Heart right ventricle (tissue), 16 donors: Measurements from ENCODE around the gene ZNF106. TPM values are rescaled to one million over a fixed set of nuclear protein-coding genes. Genes with fewer than 3 reads are reported as not detected.

Source experiments
- ATAC-seq, 8 donors: fragments of 200-7000 bp; cut with Tn5 transposase; one replicate each; pipeline ENCODE4 v1.9.1; 2020; ENCODE audit warnings: mild to moderate bottlenecking in 8 of 8, moderate library complexity in 8 of 8, moderate number of reproducible peaks in 1 of 8
- DNase-seq, 2 donors: peaks; one replicate each; pipeline ENCODE4 v3.0.0-alpha.2; 2020
- H3K27ac ChIP-seq, 10 donors: fragments of 200-600 bp; sonication (generic) in 2 of 10; one replicate each; pipeline versions ENCODE4 v1.5.0 to v1.8.0; 2020 to 2022; ENCODE audit warnings: mild to moderate bottlenecking in 3 of 10
- H3K27me3 ChIP-seq, 7 donors: fragments of 200-600 bp; one replicate each; pipeline ENCODE4 v1.8.0; 2021 to 2022; ENCODE audit warnings: mild to moderate bottlenecking in 2 of 7
- H3K36me3 ChIP-seq, 9 donors: fragments of 200-600 bp; sonication (generic) in 1 of 9; one replicate each; pipeline versions ENCODE4 v1.5.0 to v1.8.0; 2020 to 2022; ENCODE audit warnings: mild to moderate bottlenecking in 2 of 9
- H3K4me1 ChIP-seq, 9 donors: fragments of 200-600 bp; sonication (generic) in 1 of 9; one replicate each; pipeline versions ENCODE4 v1.5.0 to v1.8.0; 2020 to 2022; ENCODE audit warnings: mild to moderate bottlenecking in 4 of 9
- H3K4me3 ChIP-seq, 10 donors: fragments of 200-600 bp; sonication (generic) in 2 of 10; one replicate each; pipeline versions ENCODE4 v1.5.0 to v1.8.0; 2020 to 2022; ENCODE audit warnings: mild to moderate bottlenecking in 7 of 10, moderate library complexity in 2 of 10
- H3K9me3 ChIP-seq, 11 donors: fragments of 200-600 bp in 10 of 11; sonication (generic) in 2 of 11; one replicate each; pipeline versions ENCODE4 v1.5.0 to v1.8.0; 2013 to 2022; ENCODE audit warnings: mild to moderate bottlenecking in 2 of 11, control low read depth in 1 of 11, moderate library complexity in 1 of 11
- WGBS, 2 donors: extraction: QIAGEN DNeasy Blood & Tissue Kit; methylation state at CpG; one replicate each; pipeline ENCODE4 v1.1.7; 2013; ENCODE audit warnings: inconsistent platforms in 1 of 2; 5-methylcytosine and 5-hydroxymethylcytosine counted together
- intact Hi-C, 10 donors: fragments of 100-400 bp; cut with DNase I; formaldehyde crosslinking; loops; one replicate each; pipeline versions ENCODE4 v1.11.1 to v1.14.2; 2022
- polyA plus RNA-seq, 2 donors: library from polyadenylated mRNA; stranded (reverse); fragments of 200-250 nt; gene quantifications; one replicate each; pipeline ENCODE4 v1.2.3, GENCODE V29; 2013
- total RNA-seq, 10 donors: library from RNA; stranded (reverse); fragmentation: NEBNext Ultra II Directional in 3 of 10; extraction: Animal tissue kit (Norgen Biotek cat#: 25700) in 3 of 10; gene quantifications; one replicate each; pipeline versions ENCODE4 v1.2.1 to v1.2.4, GENCODE V29; 2021 to 2023
- TF ChIP-seq, protein P1 (sequence below), 9 donors: fragments of 200-600 bp; sonication (generic) in 2 of 9; IDR thresholded peaks; one replicate each; pipeline versions ENCODE4 v1.5.0 to v1.8.0; 2021 to 2022; ENCODE audit warnings: antibody characterized with exemption in 9 of 9, mild to moderate bottlenecking in 5 of 9, moderate library complexity in 1 of 9
- donor health status: Arrhythmogenic right ventricular cardiomyopathy.
- donor health status: ischemic (EF 13 %, LVEDD 7.1; RV severe dilation, severe dysfunction).
- donor health status: healthy with polysubstance abuse.
- donor health status: DM: no; HTN: yes; CAD: no.
- donor health status: DM: no; HTN: no; CAD: no.
- donor health status: ischemic (EF 25% LVEDD 6.9; RV normal size, moderate dysfunction).
- donor health status: ischemic (EF 25% LVEDD 5.7; RV mildly dilated, moderate dysfunction).
- donor health status: healthy.
- donor health status: DM: yes; HTN: yes; CAD: no.
- donor health status: Ischemic cardiomyopathy.
- donor health status: ischemic (EF 35%, LVEDD 5.7; RV mildly dilated, moderate dysfunction).
- donor health status: nonischemic (EF 11% LVEDD 7.7; RV severe dilation, severe dysfunction).
- donor health status: DM: yes; HTN: yes; CAD: no.
- donor health status: PGD.
- donor health status: ischemic (EF 29% LVEDD 5.4; RV normal size, mild dysfunction).
- donor health status: nonischemic (EF 23%, LVEDD 6.1; RV moderate dilation, normal function).

ZNF106 gene
- total and polyA plus RNA-seq, 12 donors, result 52.6 to 945 (median 720) TPM

- WGBS, 2 donors, result 65 to 71% methylated on average over 6 of the region's 6 CpGs
- peaks cover 0 to 5% (median 0%) of the 10 kb centered on the region in 9 donors for H3K36me3 ChIP-seq
- DNase-seq, result no peak
- H3K4me3 ChIP-seq, result no peak overlapping the region
- no peaks in the 10 kb centered on the region for H3K27me3 ChIP-seq
- ATAC-seq, result no peak
- peaks cover 4 to 88% (median 60%) of the 10 kb centered on the region in 9 donors for H3K4me1 ChIP-seq
- intact Hi-C loops, result loop anchor here in 2 of 10 donors (5.0 to 10.0 kb wide), 2 partner anchors 54 to 76 kb away; partner anchors contain the start of gene STARD9 (in 1 of the 2)
- H3K27ac ChIP-seq, result peak overlapping the region in 5 of 10 donors; percentile 11 to 64 (median 32)
- TF ChIP-seq, protein P1, sequence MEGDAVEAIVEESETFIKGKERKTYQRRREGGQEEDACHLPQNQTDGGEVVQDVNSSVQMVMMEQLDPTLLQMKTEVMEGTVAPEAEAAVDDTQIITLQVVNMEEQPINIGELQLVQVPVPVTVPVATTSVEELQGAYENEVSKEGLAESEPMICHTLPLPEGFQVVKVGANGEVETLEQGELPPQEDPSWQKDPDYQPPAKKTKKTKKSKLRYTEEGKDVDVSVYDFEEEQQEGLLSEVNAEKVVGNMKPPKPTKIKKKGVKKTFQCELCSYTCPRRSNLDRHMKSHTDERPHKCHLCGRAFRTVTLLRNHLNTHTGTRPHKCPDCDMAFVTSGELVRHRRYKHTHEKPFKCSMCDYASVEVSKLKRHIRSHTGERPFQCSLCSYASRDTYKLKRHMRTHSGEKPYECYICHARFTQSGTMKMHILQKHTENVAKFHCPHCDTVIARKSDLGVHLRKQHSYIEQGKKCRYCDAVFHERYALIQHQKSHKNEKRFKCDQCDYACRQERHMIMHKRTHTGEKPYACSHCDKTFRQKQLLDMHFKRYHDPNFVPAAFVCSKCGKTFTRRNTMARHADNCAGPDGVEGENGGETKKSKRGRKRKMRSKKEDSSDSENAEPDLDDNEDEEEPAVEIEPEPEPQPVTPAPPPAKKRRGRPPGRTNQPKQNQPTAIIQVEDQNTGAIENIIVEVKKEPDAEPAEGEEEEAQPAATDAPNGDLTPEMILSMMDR (IDR thresholded peaks at IDR 0.05), result no peak
- no peaks in the 10 kb centered on the region for H3K9me3 ChIP-seq
Measured at GRCh38 chr15:42498212-42499068, 7.5 kb upstream of the ZNF106 start.

DNA sequence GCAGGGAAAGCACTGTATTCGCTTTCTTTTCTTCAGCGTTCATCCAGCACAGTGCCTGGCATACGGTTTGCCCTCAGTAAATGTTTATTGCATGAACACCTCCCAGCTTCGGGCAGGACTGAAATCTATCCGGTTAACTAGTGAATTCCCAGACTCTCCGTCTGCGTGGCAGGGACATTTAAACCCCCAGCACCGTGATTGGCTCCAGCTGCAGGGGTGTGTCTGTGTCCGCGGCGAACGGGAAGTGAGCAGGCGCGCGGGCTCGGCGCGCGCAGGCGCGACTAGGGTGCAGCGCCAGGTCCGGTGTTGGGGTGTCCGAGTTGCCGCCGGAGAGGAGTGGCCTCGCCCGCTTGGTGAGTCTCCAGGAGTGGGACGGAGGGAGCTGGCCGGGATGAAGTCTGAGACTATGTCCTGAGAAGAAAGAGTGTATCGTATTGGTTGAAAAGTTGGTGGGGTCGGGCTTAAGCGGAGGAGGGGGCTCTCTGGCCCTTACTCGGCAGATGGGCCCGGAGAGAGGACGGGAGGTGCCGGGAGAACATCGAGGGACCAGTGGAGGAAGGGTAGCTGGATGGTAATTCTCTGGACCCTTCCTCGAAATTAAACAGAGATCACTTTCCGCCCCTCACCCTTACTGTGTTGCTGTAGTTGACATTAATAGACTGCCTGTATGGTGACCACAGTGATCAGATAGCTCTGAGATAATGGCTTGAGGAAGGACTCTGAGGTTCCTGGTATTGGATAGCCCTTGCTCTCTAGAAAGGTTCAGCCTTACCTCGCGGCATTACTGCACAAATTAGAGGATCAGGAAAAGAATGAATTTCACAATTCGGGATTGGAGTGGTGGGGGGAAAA, 4.6 kb upstream of the ZNF106 start, which contains the start of gene SNAP23:
Gene SNAP23, plus strand, starts transcription at position 274 of the 852 bp plus-strand sequence. CDS start 16,213 bp downstream, outside the sequence.
- peak within 1 kb of the TSS; percentile 34 to 95 (median 68) for H3K4me3 ChIP-seq
- H3K36me3 ChIP-seq, result peaks cover 0 to 5% (median 0%) of the 10 kb centered on the region in 9 donors
- H3K27me3 ChIP-seq, result no peaks in the 10 kb centered on the region
- peak; percentile 95 to 97 (median 96) for ATAC-seq
- peak within 1 kb of the TSS; percentile 83 to 93 (median 90) for H3K27ac ChIP-seq
- WGBS, 2 donors, result 0% methylated on average over 43 of the region's 43 CpGs
- intact Hi-C loops, result loop anchor here in 2 of 10 donors (5.0 to 10.0 kb wide), 2 partner anchors 57 to 79 kb away; partner anchors contain the start of gene STARD9 (in 1 of the 2)
- TF ChIP-seq, protein P1 (IDR thresholded peaks at IDR 0.05), result no peak
- DNase-seq, result peak; percentile 93
- H3K4me1 ChIP-seq, result peaks cover 8 to 81% (median 58%) of the 10 kb centered on the region in 9 donors
- H3K9me3 ChIP-seq, result no peaks in the 10 kb centered on the region

- Histone ChIP-seq H3K27me3 (no peaks in the 10 kb centered on the region), H3K27ac (peak overlapping the region; percentile 83 to 93 (median 90)), H3K4me1 (peaks cover 8 to 78% (median 58%) of the 10 kb centered on the region in 9 donors), H3K4me3 (peak overlapping the region; percentile 34 to 95 (median 68)), H3K36me3 (peaks cover 0 to 3% (median 0%) of the 10 kb centered on the region in 9 donors), H3K9me3 (no peaks in the 10 kb centered on the region)
- WGBS, 2 donors, result 6 to 16% methylated on average over 10 of the region's 10 CpGs
- DNase-seq (peak in 1 of 2 donors; percentile 77), ATAC-seq (peak; percentile 21 to 73 (median 46))
- TF ChIP-seq, protein P1 (IDR thresholded peaks at IDR 0.05), result no peak
- intact Hi-C loops, result loop anchor here in 2 of 10 donors (5.0 to 10.0 kb wide), 2 partner anchors 57 to 80 kb away; partner anchors contain the start of gene STARD9 (in 1 of the 2)
Measured at GRCh38 chr15:42494998-42495360, 4.0 kb upstream of the ZNF106 start.
